ENCODE results near the gene IFI44L. TPM values are rescaled to one million over a fixed set of nuclear protein-coding genes. Genes with fewer than 3 reads are reported as not detected.

The IFI44L gene
- total RNA-seq, 2 donors from 2014 or later: 0.74 to 2.1 TPM

DNA sequence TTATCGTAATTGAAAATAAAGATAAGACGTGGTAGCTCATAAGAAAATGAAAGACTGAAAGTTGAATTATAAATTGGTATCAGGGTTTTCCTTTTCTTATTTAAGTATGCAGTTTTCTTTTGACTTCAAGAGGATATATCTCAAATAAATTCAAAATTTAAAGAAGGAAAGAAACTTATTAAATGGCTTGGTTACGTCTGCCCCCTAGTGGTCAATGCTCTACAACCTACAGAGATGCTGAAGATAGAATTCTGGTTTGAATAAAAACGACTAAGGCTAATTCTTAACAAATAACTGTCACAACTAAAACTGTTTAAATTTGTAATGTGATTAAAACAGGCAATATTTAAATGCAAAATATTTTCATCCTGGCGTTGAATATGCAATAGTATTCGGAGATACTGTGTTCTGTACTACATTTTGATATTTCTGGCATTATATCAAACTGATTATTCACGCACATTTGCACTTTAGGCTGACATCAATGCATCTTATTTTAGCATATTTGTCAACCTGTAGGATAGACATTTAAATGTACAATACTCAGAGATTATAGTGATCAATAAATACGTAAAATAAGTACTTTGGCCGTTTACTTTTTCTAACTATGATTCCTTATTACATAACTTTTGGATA, 56.2 kb downstream of the IFI44L start:
- Histone ChIP-seq H3K4me1 (no peaks in the 10 kb centered on the region), H3K4me3 (no peak overlapping the region), H3K9me3 (no peaks in the 10 kb centered on the region), H3K27me3 (no peaks in the 10 kb centered on the region), H3K36me3 (no peaks in the 10 kb centered on the region), H3K9ac (ENCODE audit: low read depth in 2 of 2, low read length in 2 of 2) (no peak overlapping the region), H3K27ac (no peak overlapping the region)
- intact Hi-C loops (cut with DNase I): loop anchor here (2.0 to 5.0 kb wide), 2 partner anchors 60 to 544 kb away; no protein-coding TSS in a partner anchor
- DNase-seq: peak; percentile 51
- TF ChIP-seq CTCF (IDR thresholded peaks at IDR 0.05): peak; percentile 84

- Histone ChIP-seq H3K4me1 (no peaks in the 10 kb centered on the region), H3K9me3 (no peaks in the 10 kb centered on the region), H3K27me3 (no peaks in the 10 kb centered on the region), H3K27ac (no peak overlapping the region), H3K36me3 (no peaks in the 10 kb centered on the region), H3K9ac (ENCODE audit: low read depth in 2 of 2, low read length in 2 of 2) (no peak overlapping the region), H3K4me3 (no peak overlapping the region)
- TF ChIP-seq CTCF (IDR thresholded peaks at IDR 0.05): no peak
- intact Hi-C loops (cut with DNase I): loop anchor here (2.0 to 5.0 kb wide), 2 partner anchors 60 to 545 kb away; no protein-coding TSS in a partner anchor
- no peak for DNase-seq
Measured at GRCh38 chr1:78676993-78677392, 56.7 kb downstream of the IFI44L start.

- H3K27me3 ChIP-seq: no peaks in the 10 kb centered on the region
- no peak for DNase-seq
- H3K36me3 ChIP-seq: no peaks in the 10 kb centered on the region
- no peaks in the 10 kb centered on the region for H3K9me3 ChIP-seq
- intact Hi-C loops (cut with DNase I): loop anchor here (2.0 to 5.0 kb wide), 2 partner anchors 61 to 545 kb away; no protein-coding TSS in a partner anchor
- no peak overlapping the region for H3K4me3 ChIP-seq
- TF ChIP-seq CTCF (IDR thresholded peaks at IDR 0.05): no peak
- H3K27ac ChIP-seq: no peak overlapping the region
- no peak overlapping the region for H3K9ac ChIP-seq (ENCODE audit: low read depth in 2 of 2, low read length in 2 of 2)
- no peaks in the 10 kb centered on the region for H3K4me1 ChIP-seq
Measured at GRCh38 chr1:78677788-78678187, 57.5 kb downstream of the IFI44L start.

- no peak overlapping the region for H3K4me3 ChIP-seq
- no peak overlapping the region for H3K9ac ChIP-seq (ENCODE audit: low read depth in 2 of 2, low read length in 2 of 2)
- H3K36me3 ChIP-seq: no peaks in the 10 kb centered on the region
- no peak overlapping the region for H3K27ac ChIP-seq
- no peaks in the 10 kb centered on the region for H3K27me3 ChIP-seq
- DNase-seq: no peak
- intact Hi-C loops (cut with DNase I): loop anchor here (5.0 kb wide), 1 partner anchor 546 kb away; no protein-coding TSS in a partner anchor
- H3K9me3 ChIP-seq: no peaks in the 10 kb centered on the region
- H3K4me1 ChIP-seq: no peaks in the 10 kb centered on the region
- TF ChIP-seq CTCF (IDR thresholded peaks at IDR 0.05): no peak
Measured at GRCh38 chr1:78678324-78678723, 58.1 kb downstream of the IFI44L start.

GRCh38 chr1:78681265-78681664, 61.0 kb downstream of the IFI44L start:
- Histone ChIP-seq H3K27ac (no peak overlapping the region), H3K9ac (ENCODE audit: low read depth in 2 of 2, low read length in 2 of 2) (no peak overlapping the region), H3K4me3 (no peak overlapping the region), H3K27me3 (no peaks in the 10 kb centered on the region), H3K4me1 (no peaks in the 10 kb centered on the region), H3K36me3 (no peaks in the 10 kb centered on the region), H3K9me3 (no peaks in the 10 kb centered on the region)
- intact Hi-C loops (cut with DNase I): no loop called here
- DNase-seq: no peak
- no peak for TF ChIP-seq CTCF (IDR thresholded peaks at IDR 0.05)
